Measurements from ENCODE around the gene PRR23E. TPM values are rescaled to one million over a fixed set of nuclear protein-coding genes. Genes with fewer than 3 reads are reported as not detected.

Gene PRR23E
- total RNA-seq, 6 experiments from 2014 or later, result not detected

DNA sequence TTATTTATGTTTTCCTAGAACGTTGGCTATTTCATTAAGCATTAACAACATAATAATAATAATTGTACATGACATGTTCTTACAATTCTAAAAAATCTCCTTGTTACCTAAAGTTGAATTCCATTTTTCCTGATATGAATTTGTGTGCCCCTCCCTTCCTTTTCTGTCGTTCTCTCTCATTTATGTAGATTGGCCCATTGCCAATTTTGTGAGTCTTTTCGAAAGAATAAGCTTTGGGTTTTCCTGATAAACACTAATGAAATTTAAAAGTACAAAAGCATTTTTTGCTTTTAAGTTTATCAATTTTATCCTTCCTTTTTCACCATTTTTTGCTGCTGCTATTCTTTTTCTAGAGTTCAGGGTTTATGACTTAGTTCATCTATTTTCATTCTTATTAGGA lies 44.9 kb downstream of the PRR23E start:
- Mint-ChIP-seq H3K36me3 (ENCODE audit: low read depth) (no peaks in the 10 kb centered on the region), H3K4me1 (ENCODE audit: low read depth) (no peaks in the 10 kb centered on the region; the same call in 1 of the 2 replicates), H3K27me3 (ENCODE audit: insufficient read depth) (peaks cover 4% of the 10 kb centered on the region), H3K4me3 (no peak overlapping the region), H3K9me3 (peaks cover 7% of the 10 kb centered on the region), H3K27ac (no peak overlapping the region)
- TF ChIP-seq, protein P1, sequence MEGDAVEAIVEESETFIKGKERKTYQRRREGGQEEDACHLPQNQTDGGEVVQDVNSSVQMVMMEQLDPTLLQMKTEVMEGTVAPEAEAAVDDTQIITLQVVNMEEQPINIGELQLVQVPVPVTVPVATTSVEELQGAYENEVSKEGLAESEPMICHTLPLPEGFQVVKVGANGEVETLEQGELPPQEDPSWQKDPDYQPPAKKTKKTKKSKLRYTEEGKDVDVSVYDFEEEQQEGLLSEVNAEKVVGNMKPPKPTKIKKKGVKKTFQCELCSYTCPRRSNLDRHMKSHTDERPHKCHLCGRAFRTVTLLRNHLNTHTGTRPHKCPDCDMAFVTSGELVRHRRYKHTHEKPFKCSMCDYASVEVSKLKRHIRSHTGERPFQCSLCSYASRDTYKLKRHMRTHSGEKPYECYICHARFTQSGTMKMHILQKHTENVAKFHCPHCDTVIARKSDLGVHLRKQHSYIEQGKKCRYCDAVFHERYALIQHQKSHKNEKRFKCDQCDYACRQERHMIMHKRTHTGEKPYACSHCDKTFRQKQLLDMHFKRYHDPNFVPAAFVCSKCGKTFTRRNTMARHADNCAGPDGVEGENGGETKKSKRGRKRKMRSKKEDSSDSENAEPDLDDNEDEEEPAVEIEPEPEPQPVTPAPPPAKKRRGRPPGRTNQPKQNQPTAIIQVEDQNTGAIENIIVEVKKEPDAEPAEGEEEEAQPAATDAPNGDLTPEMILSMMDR (IDR thresholded peaks at IDR 0.05), result no peak
- DNase-seq, result no peak

DNA sequence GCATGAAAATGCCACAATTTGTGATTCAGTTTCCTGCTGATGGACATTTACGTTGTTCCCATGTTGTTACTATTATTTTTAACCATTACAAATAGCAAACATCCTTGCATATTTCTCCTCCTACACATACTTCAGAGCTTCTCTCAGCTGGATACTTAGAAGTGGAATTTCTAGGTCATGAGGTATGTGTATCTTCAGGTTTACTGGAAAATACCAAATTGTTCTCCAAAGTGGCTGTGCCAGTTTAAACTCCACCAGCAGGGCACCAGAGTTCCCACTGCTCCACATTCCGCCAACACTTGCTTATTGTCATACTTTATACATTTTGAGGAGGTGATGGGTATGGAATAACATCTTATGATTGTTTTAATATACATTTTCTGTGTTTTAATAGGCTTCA lies 45.7 kb downstream of the PRR23E start:
- Mint-ChIP-seq H3K36me3 (ENCODE audit: low read depth) (no peaks in the 10 kb centered on the region), H3K9me3 (peaks cover 7% of the 10 kb centered on the region), H3K27me3 (ENCODE audit: insufficient read depth) (peaks cover 1% of the 10 kb centered on the region; the same call in 1 of the 2 replicates), H3K27ac (no peak overlapping the region), H3K4me3 (no peak overlapping the region), H3K4me1 (ENCODE audit: low read depth) (no peaks in the 10 kb centered on the region; the same call in 1 of the 2 replicates)
- peak; percentile 5 for DNase-seq
- TF ChIP-seq, protein P1 (IDR thresholded peaks at IDR 0.05), result no peak

DNA sequence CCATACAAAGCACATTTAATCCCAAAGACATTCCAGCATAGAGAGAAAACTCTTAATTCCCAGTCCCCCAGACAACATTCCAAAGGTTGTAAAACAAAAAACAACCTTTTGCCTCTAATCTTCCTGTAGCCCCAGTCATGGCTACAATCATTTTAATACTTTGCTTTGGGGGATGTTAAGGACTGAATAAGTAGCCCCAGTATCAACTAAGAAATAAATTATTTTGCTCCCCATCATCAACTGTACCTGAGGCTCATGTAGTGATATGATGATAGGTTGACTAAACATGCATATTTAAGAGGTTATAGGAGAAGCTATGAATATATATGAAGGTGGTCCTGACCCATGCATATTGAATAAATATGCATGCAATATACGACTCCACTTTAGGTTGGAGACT lies 54.4 kb downstream of the PRR23E start:
- TF ChIP-seq, protein P1 (IDR thresholded peaks at IDR 0.05), result no peak
- no peak overlapping the region for H3K4me3 Mint-ChIP-seq
- H3K36me3 Mint-ChIP-seq (ENCODE audit: low read depth), result no peaks in the 10 kb centered on the region
- H3K27ac Mint-ChIP-seq, result no peak overlapping the region
- no peaks in the 10 kb centered on the region for H3K4me1 Mint-ChIP-seq (ENCODE audit: low read depth)
- no peak for DNase-seq
- peaks cover 33% of the 10 kb centered on the region for H3K9me3 Mint-ChIP-seq
- peaks cover 9% of the 10 kb centered on the region for H3K27me3 Mint-ChIP-seq (ENCODE audit: insufficient read depth)

Other genes with a start within 250 kb of the PRR23E start
- gene PLXNA1, start 210.0 kb upstream of the PRR23E start, total RNA-seq (2021; fragmentation: NEBNext Ultra II Directional; extraction: Animal tissue kit (Norgen Biotek cat#: 25700)), result 10 to 100 TPM; 40.8 to 56.1 (median 45.4) TPM
- gene PRR20G, start 94.9 kb downstream of the PRR23E start, total RNA-seq (2021; fragmentation: NEBNext Ultra II Directional; extraction: Animal tissue kit (Norgen Biotek cat#: 25700)), result not detected

Data from HFFc6 (cell line).